HG03103 (cell line): ENCODE data around the gene TMBIM6.
"Not testable (repeated sequence)": the region's sequence is repeated elsewhere in the genome, so short reads cannot be mapped to it uniquely, and the experiment has no call there.

Experiments
- ATAC-seq: cut with Tn5 transposase; IDR thresholded peaks from one replicate; pipeline ENCODE4 v1.9.1; 2021; ENCODE audit warnings: low read depth; ENCODE audit not compliant: unreplicated experiment

TMBIM6 gene

GRCh38 chr12:49740930-49741881 is at the start of gene TMBIM6:
TMBIM6 (plus strand) TSS chr12:49741557; CDS start chr12:49752494, 10,937 bp downstream.
- ATAC-seq: peak; percentile 93

GRCh38 chr12:49692851-49693250 is 48.5 kb upstream of the TMBIM6 start:
- no peak for ATAC-seq

- ATAC-seq: no peak
These were observed 47.4 kb upstream of the TMBIM6 start for GRCh38 chr12:49693931-49694444.

GRCh38 chr12:49696723-49697122 is 44.6 kb upstream of the TMBIM6 start:
- ATAC-seq: no peak

GRCh38 chr12:49697808-49698207 is 43.5 kb upstream of the TMBIM6 start:
- no peak for ATAC-seq

- peak; percentile 48 for ATAC-seq
These were observed 42.5 kb upstream of the TMBIM6 start for GRCh38 chr12:49698619-49699545.

GRCh38 chr12:49702009-49702408 is 39.3 kb upstream of the TMBIM6 start:
- no peak for ATAC-seq

- ATAC-seq: no peak
These were observed 38.6 kb upstream of the TMBIM6 start for GRCh38 chr12:49702676-49703215.

- no peak for ATAC-seq
These were observed 37.7 kb upstream of the TMBIM6 start for GRCh38 chr12:49703647-49704137.

GRCh38 chr12:49705479-49706134 is 35.8 kb upstream of the TMBIM6 start:
- ATAC-seq: no peak

GRCh38 chr12:49706351-49707127 is 34.8 kb upstream of the TMBIM6 start:
- no peak for ATAC-seq

GRCh38 chr12:49707128-49707811 is 34.1 kb upstream of the TMBIM6 start, which contains the start of gene FMNL3:
FMNL3 (minus strand) TSS chr12:49707405; CDS start chr12:49707180, 225 bp downstream.
- peak; percentile 75 for ATAC-seq

- ATAC-seq: no peak
These were observed 33.6 kb upstream of the TMBIM6 start for GRCh38 chr12:49707812-49708147.

- no peak for ATAC-seq
These were observed 32.5 kb upstream of the TMBIM6 start for GRCh38 chr12:49708851-49709250.

GRCh38 chr12:49713952-49714351 is 27.4 kb upstream of the TMBIM6 start:
- ATAC-seq: not testable (repeated sequence)

GRCh38 chr12:49716553-49716952 is 24.8 kb upstream of the TMBIM6 start:
- peak; percentile 58 for ATAC-seq

- not testable (repeated sequence) for ATAC-seq
These were observed 23.6 kb upstream of the TMBIM6 start for GRCh38 chr12:49717800-49718199.

GRCh38 chr12:49720214-49720613 is 21.1 kb upstream of the TMBIM6 start:
- ATAC-seq: no peak

- not testable (repeated sequence) for ATAC-seq
These were observed 20.0 kb upstream of the TMBIM6 start for GRCh38 chr12:49721355-49721754.
